ENCODE measurements around the gene SAFB2. TPM values are rescaled to one million over a fixed set of nuclear protein-coding genes. Genes with fewer than 3 reads are reported as not detected.
A peak's percentile ranks its signal among the peaks of the same experiment; 100 is the strongest.

The SAFB2 gene
- total and polyA plus RNA-seq, 2 of the 13 experiments (the other 11 are each of a cell fraction or from before 2014, with no cell fraction given), result 11.2 to 31.5 TPM

DNA sequence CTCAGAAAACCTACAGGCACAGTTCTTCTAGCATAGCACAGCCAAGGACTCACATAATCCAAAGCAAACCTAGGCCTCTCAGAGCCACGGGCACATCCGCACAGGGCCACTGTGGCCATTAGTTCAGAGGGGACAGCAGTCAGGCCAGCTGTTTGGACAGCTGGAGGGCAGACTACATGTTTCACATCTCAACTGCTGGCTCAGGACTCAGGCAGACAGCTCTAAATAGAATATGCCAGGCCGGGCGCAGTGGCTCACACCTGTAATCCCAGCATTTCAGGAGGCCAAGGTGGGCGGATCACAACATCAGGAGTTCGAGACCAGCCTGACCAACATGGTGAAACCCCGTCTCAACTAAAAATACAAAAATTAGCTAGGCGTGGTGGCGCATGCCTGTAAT is 26.8 kb downstream of the SAFB2 start:
- Histone ChIP-seq H3K9ac (ENCODE audit: insufficient read depth, low read depth, low read length) (no peak overlapping the region), H3K4me1 (ENCODE audit: insufficient read depth, low read length) (peaks cover 22% of the 10 kb centered on the region), H3K36me3 (replicated peaks in 1 of 2; ENCODE audit: control insufficient read depth in 1 of 2, insufficient read depth in 2 of 2, low read length in 2 of 2) (peaks cover 43 to 92% of the 10 kb centered on the region in 2 experiments), H3K4me2 (ENCODE audit: low read depth, low read length) (no peak overlapping the region), H2AFZ (ENCODE audit: low read length) (no peak overlapping the region), H3K9me3 (ENCODE audit: low read length) (no peaks in the 10 kb centered on the region), H3K4me3 (replicated peaks in 1 of 3; ENCODE audit: insufficient read depth in 1 of 3, low read depth in 2 of 3, low read length in 3 of 3) (no peak overlapping the region), H3K27ac (ENCODE audit: extremely low read length, insufficient read depth, low read length) (peak overlapping the region; percentile 78), H3K79me2 (ENCODE audit: insufficient read depth, low read length) (no peaks in the 10 kb centered on the region), H4K20me1 (ENCODE audit: insufficient read depth, low read length) (peaks cover 4% of the 10 kb centered on the region; the same call in 1 of the 2 replicates), H3K27me3 (ENCODE audit: control insufficient read depth in 1 of 2, insufficient read depth in 2 of 2, low read length in 2 of 2) (no peaks in the 10 kb centered on the region)
- ATAC-seq, result no peak
- no peak for DNase-seq (ENCODE audit: low spot score)
- ChIA-PET POLR2A (interaction anchor here (2.6 kb wide), 1 partner anchor 27 kb away, joined by 12 read pairs; the partner anchor contains the start of genes SAFB and SAFB2), CTCF (ENCODE audit: low intra/inter-chr PET ratio, low total read pairs) (no interaction called here)
- intact Hi-C loops (cut with micrococcal nuclease; ENCODE audit: unreplicated experiment), result no loop called here
- in situ Hi-C loops (cut with HindIII; ENCODE audit: extremely low pct_ligation_motif_present, low pct_unique_long_range_greater_than_20kb), result no loop called here
- FAIRE-seq, result no peak
- BruUV-seq (replicated peaks), result no TSS peak
- WGBS (ENCODE audit: low lambda C conversion rate), result 97% methylated on average over 7 of the region's 9 CpGs
- TF ChIP-seq ZNF24 (IDR thresholded peaks at IDR 0.05) (no peak), NFE2L2 (IDR thresholded peaks at IDR 0.05; ENCODE audit: low read length) (no peak), HNRNPUL1 (IDR thresholded peaks at IDR 0.05; ENCODE audit: low read depth, low read length) (no peak), SALL1 (CRISPR knock-in tag; IDR thresholded peaks at IDR 0.05) (no peak), CHD4 (IDR thresholded peaks at IDR 0.05; ENCODE audit: borderline replicate concordance, low read length) (no peak), NFIC (IDR thresholded peaks at IDR 0.05; ENCODE audit: low read length) (no peak), TFAP4 (IDR thresholded peaks at IDR 0.05; ENCODE audit: borderline replicate concordance, low read depth) (peak; percentile 36; the same call in 1 of the 2 replicates), MTA1 (CRISPR knock-in tag; IDR thresholded peaks at IDR 0.05; ENCODE audit: borderline replicate concordance) (no peak)

- no peaks in the 10 kb centered on the region for H3K79me2 ChIP-seq (ENCODE audit: insufficient read depth, low read length)
- 95% methylated on average over 12 of the region's 18 CpGs for WGBS (ENCODE audit: low lambda C conversion rate)
- peaks cover 22% of the 10 kb centered on the region for H3K4me1 ChIP-seq (ENCODE audit: insufficient read depth, low read length)
- no peak overlapping the region; the same call in 1 of the 2 replicates for H3K9ac ChIP-seq (ENCODE audit: insufficient read depth, low read depth, low read length)
- intact Hi-C loops (cut with micrococcal nuclease; ENCODE audit: unreplicated experiment), result no loop called here
- FAIRE-seq, result no peak
- no peak for DNase-seq (ENCODE audit: low spot score)
- H3K9me3 ChIP-seq (ENCODE audit: low read length), result no peaks in the 10 kb centered on the region
- in situ Hi-C loops (cut with HindIII; ENCODE audit: extremely low pct_ligation_motif_present, low pct_unique_long_range_greater_than_20kb), result no loop called here
- ChIA-PET POLR2A (interaction anchor here (2.6 kb wide), 1 partner anchor 28 kb away, joined by 12 read pairs; the partner anchor contains the start of genes SAFB and SAFB2), CTCF (ENCODE audit: low intra/inter-chr PET ratio, low total read pairs) (no interaction called here)
- H3K4me3 ChIP-seq (replicated peaks in 1 of 3; ENCODE audit: insufficient read depth in 1 of 3, low read depth in 2 of 3, low read length in 3 of 3), result no peak overlapping the region
- H3K4me2 ChIP-seq (ENCODE audit: low read depth, low read length), result no peak overlapping the region
- peak overlapping the region; percentile 78 for H3K27ac ChIP-seq (ENCODE audit: extremely low read length, insufficient read depth, low read length)
- H3K36me3 ChIP-seq (replicated peaks in 1 of 2; ENCODE audit: control insufficient read depth in 1 of 2, insufficient read depth in 2 of 2, low read length in 2 of 2), result peaks cover 46 to 91% of the 10 kb centered on the region in 2 experiments
- BruUV-seq (replicated peaks), result no TSS peak
- H2AFZ ChIP-seq (ENCODE audit: low read length), result no peak overlapping the region
- no peak for TF ChIP-seq ZNF136 (CRISPR knock-in tag; IDR thresholded peaks at IDR 0.05; ENCODE audit: low read depth)
- TF ChIP-seq ZBTB33 (CRISPR knock-in tag; IDR thresholded peaks at IDR 0.05), result peak; percentile 87; the same call in 1 of the 2 replicates
- H3K27me3 ChIP-seq (ENCODE audit: control insufficient read depth in 1 of 2, insufficient read depth in 2 of 2, low read length in 2 of 2), result no peaks in the 10 kb centered on the region
- peaks cover 4% of the 10 kb centered on the region; the same call in 1 of the 2 replicates for H4K20me1 ChIP-seq (ENCODE audit: insufficient read depth, low read length)
- ATAC-seq, result peak; percentile 6; the same call in 1 of the 3 replicates
These were observed 27.4 kb downstream of the SAFB2 start for GRCh38 chr19:5595129-5595528.
